Measurements from ENCODE around the gene FBXL19. TPM values are rescaled to one million over a fixed set of nuclear protein-coding genes. Genes with fewer than 3 reads are reported as not detected.
A peak's percentile ranks its signal among the peaks of the same experiment; 100 is the strongest.

FBXL19 gene
- total and polyA plus RNA-seq, 2 of the 13 experiments (the other 11 are each of a cell fraction or from before 2014, with no cell fraction given): 6.0 to 13.7 TPM

GRCh38 chr16:30922960-30923535, 324 bp upstream of the FBXL19 start (continued):
- TF ChIP-seq GPN1 (CRISPR knock-in tag; IDR thresholded peaks at IDR 0.05; ENCODE audit: borderline replicate concordance): 0 out of 2 replicates have a peak, but pooled peaks have one; percentile 46
- TF ChIP-seq ATF1 (CRISPR knock-in tag; IDR thresholded peaks at IDR 0.05): peak; percentile 80
- TF ChIP-seq ZMAT3 (CRISPR knock-in tag; conservative IDR thresholded peaks at IDR 0.05): no peak; the same call in 1 of the 2 replicates
- TF ChIP-seq HNRNPL (IDR thresholded peaks at IDR 0.05; ENCODE audit: low read depth, low read length): no peak
- 0 out of 2 replicates have a peak, but pooled peaks have one; percentile 22 for TF ChIP-seq SNAPC5 (CRISPR knock-in tag; IDR thresholded peaks at IDR 0.05; ENCODE audit: borderline replicate concordance)
- 0 out of 2 replicates have a peak, but pooled peaks have one; percentile 26 for TF ChIP-seq RFX5 (IDR thresholded peaks at IDR 0.05; ENCODE audit: low read depth, low read length)
- TF ChIP-seq ZNF251 (CRISPR knock-in tag; IDR thresholded peaks at IDR 0.05): no peak
- peak; percentile 81 for TF ChIP-seq MIER3 (CRISPR knock-in tag; IDR thresholded peaks at IDR 0.05; ENCODE audit: borderline replicate concordance)
- peak; percentile 42; the same call in 1 of the 2 replicates for TF ChIP-seq ZBTB49 (CRISPR knock-in tag; IDR thresholded peaks at IDR 0.05; ENCODE audit: borderline replicate concordance)
- peak; percentile 47; the same call in 1 of the 2 replicates for TF ChIP-seq GABPB1 (CRISPR knock-in tag; IDR thresholded peaks at IDR 0.05)
- TF ChIP-seq, protein P1, sequence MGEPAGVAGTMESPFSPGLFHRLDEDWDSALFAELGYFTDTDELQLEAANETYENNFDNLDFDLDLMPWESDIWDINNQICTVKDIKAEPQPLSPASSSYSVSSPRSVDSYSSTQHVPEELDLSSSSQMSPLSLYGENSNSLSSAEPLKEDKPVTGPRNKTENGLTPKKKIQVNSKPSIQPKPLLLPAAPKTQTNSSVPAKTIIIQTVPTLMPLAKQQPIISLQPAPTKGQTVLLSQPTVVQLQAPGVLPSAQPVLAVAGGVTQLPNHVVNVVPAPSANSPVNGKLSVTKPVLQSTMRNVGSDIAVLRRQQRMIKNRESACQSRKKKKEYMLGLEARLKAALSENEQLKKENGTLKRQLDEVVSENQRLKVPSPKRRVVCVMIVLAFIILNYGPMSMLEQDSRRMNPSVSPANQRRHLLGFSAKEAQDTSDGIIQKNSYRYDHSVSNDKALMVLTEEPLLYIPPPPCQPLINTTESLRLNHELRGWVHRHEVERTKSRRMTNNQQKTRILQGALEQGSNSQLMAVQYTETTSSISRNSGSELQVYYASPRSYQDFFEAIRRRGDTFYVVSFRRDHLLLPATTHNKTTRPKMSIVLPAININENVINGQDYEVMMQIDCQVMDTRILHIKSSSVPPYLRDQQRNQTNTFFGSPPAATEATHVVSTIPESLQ (CRISPR knock-in tag; conservative IDR thresholded peaks at IDR 0.05): no peak
- TF ChIP-seq PRPF4 (IDR thresholded peaks at IDR 0.05; ENCODE audit: low read depth, low read length, poor library complexity, severe bottlenecking): no peak
- TF ChIP-seq PRDM10 (CRISPR knock-in tag; IDR thresholded peaks at IDR 0.05; ENCODE audit: low read depth): peak; percentile 79; the same call in 1 of the 2 replicates
- TF ChIP-seq, protein P2, sequence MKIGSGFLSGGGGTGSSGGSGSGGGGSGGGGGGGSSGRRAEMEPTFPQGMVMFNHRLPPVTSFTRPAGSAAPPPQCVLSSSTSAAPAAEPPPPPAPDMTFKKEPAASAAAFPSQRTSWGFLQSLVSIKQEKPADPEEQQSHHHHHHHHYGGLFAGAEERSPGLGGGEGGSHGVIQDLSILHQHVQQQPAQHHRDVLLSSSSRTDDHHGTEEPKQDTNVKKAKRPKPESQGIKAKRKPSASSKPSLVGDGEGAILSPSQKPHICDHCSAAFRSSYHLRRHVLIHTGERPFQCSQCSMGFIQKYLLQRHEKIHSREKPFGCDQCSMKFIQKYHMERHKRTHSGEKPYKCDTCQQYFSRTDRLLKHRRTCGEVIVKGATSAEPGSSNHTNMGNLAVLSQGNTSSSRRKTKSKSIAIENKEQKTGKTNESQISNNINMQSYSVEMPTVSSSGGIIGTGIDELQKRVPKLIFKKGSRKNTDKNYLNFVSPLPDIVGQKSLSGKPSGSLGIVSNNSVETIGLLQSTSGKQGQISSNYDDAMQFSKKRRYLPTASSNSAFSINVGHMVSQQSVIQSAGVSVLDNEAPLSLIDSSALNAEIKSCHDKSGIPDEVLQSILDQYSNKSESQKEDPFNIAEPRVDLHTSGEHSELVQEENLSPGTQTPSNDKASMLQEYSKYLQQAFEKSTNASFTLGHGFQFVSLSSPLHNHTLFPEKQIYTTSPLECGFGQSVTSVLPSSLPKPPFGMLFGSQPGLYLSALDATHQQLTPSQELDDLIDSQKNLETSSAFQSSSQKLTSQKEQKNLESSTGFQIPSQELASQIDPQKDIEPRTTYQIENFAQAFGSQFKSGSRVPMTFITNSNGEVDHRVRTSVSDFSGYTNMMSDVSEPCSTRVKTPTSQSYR (CRISPR knock-in tag; IDR thresholded peaks at IDR 0.05; ENCODE audit: borderline replicate concordance): peak; percentile 49; the same call in 1 of the 2 replicates
- TF ChIP-seq SRSF1 (optimal IDR thresholded peaks at IDR 0.05; ENCODE audit: low read depth, low read length): peak; percentile 63
- TF ChIP-seq RAD21 (CRISPR knock-in tag; IDR thresholded peaks at IDR 0.05): no peak; the same call in 1 of the 2 replicates

Measured in HepG2 (cell line).